Stimulated activated CD4-positive, alpha-beta T cell treated with anti-CD3 and anti-CD28 coated beads, Interleukin-1b, Interleukin-23, amount 100 ng/mL, for 1 hour (primary cell): Measurements from ENCODE around the gene DRD4.

Source experiments
- DNase-seq, 2 donors: peaks; one replicate each; pipeline ENCODE4 v3.0.0-alpha.2; 2020; ENCODE audit warnings: low read depth in 2 of 2

Gene DRD4

GRCh38 chr11:610146-610801, 26.8 kb upstream of the DRD4 start:
- DNase-seq: no peak

DNA sequence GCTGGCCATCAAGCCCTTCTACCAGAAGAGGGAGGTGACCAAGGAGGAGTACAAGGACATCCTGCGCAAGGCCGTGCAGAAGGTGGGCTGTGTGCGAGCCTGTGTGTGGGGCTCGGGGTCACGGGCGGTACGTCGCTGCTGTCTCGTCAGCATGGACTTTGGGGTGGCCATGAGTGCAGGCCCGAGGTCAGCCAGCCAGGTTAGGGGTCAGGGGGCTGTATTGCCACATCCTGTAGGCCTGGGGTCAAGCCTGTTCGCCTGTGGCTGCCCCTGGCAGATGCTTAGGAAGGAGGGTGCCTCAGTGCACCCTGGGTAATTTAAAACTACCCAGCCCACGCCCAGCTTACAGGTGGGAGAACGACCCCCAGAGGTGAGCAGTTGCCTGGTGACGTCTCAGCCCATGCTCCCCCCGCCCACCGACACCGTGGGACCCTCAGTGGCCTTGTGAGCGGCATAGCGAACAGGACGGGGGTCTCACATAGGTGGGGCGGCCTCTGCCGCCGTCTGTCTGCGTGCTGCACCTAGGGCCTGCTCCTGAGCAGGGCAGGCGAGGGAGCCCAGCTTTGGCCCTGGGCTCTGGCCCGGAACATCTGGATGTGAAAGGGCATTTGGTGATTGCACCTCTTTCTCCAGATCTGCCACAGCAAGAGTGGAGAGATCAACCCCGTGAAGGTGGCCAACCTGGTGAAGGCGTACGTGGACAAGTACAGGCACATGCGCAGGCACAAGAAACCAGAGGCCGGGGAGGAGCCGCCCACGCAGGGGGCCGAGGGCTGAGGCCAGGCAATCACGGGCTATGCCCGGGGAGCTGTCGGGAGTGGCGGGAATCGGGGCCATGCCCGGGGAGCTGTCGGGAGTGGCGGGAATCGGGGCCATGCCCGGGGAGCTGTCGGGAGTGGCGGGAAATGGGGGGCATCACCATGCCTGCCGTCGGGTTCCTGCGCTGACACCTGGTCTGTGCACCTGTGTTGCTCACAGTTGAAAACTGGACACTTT, 25.8 kb upstream of the DRD4 start:
- DNase-seq: no peak

DNA sequence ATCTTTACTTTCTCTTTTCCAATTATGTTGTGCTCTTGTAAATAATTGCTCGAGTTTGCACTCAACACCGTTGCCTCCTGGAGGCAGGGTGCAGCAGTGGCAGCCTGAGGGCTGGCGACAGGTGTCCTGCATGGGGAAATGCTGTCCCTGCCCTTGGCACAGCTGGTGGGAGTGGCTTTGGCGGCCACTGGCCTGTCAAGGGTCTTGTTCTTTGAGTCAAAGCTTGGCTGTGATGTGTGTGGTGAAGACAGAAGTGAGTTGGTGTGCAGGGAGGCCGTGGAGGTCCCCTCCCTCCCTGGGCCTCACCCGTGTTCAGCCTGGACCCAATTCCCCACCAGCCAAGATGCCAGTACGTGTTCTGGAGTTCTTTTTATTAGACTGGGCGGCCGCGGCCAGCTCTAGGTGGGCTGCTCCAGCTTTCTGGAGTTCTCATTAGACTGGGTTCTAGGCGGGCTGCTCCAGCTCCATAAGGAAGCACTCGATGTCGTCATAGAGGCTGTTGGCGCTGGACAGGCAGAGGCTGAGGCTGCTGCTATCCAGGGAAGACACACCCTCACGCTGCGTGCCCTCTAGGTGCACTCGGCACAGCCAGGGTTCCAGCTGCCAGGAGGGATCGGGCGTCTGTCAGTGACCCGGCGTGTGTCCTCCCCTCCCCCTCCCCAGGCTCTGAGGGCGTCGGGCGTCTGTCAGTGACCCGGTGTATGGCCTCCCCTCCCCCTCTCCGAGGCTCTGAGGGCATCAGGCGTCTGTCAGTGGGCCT, 24.7 kb upstream of the DRD4 start:
- no peak for DNase-seq

GRCh38 chr11:612961-613300, 24.1 kb upstream of the DRD4 start:
- DNase-seq: no peak

- DNase-seq: peak; percentile 61 to 70
Observed at GRCh38 chr11:613369-613968, 23.6 kb upstream of the DRD4 start.

DNA sequence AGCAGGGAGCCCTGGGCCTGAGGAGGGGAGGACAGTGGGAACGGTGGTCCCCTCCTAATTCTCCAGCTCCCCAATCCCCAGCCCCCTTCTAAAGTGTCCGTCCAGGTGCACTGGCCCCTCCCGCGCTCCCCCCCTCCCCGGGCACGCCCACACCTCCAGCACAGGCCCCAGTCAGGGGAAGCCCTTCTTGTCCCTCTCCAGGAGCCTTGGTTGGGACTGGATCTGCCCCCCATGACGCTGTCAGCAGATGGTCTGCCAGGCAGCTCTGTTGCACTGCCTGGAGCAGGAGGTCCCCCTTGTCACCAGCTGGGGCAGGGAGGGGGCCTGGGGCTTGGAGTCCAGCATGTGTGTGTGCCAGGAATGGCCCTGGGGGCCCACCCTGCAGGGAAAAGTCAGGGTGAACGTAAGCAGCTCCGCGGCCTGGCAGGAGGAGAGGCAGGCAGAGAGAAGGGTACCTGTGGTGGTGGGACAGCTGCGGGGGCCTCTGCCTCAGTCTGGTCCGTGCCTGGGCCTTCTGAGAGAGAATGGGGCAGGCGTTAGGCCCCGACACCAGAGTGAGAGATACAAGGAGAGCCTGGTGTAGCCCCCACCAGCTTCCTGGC, 22.9 kb upstream of the DRD4 start:
- no peak for DNase-seq

- no peak for DNase-seq
Observed at GRCh38 chr11:614623-615503, 22.2 kb upstream of the DRD4 start.

DNA sequence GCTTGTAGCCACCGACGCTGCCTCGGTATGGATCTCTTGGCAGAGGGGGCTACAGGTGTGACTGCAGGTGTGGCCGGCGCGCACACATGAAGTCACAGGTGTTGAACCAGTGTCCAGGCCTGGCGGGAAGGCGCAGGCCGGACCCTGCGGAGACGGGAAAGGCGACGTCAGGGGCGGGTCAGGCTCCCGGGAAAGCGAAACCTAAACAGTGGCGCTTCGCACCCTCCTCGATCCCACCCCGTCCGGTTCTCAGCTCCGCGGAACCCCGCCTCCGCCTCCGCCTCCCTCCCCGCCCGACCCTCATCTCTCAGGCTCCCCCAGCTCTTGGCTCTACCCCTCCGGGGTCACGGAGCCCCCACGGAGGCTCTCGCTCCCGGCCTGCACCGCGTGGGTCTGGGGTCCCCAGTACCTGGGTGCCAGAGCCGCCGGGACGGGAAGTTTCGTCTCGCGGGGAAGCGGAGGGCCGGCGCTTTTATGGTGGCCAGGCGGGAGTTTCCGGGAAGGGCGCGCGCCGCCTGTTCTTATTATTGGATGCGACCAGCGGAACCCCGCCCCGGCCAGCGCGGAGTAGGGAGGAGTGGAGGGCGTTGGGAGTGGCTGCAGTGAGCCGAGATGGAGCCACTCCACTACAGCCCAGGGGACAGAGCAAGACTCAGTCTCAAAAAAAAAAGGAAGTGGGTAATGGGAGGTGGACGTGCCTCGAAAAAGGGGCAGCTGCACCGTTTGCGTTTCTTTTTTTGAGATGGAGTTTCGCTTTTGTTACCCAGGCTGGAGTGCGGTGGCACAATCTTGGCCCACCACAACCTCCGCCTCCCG, 21.4 kb upstream of the DRD4 start, which contains the start of gene IRF7:
Gene IRF7 (minus strand): TSS at position 447 of the 816 bp plus-strand sequence. CDS start 586 bp downstream, outside the sequence.
- peak; percentile 59 to 62 for DNase-seq

DNA sequence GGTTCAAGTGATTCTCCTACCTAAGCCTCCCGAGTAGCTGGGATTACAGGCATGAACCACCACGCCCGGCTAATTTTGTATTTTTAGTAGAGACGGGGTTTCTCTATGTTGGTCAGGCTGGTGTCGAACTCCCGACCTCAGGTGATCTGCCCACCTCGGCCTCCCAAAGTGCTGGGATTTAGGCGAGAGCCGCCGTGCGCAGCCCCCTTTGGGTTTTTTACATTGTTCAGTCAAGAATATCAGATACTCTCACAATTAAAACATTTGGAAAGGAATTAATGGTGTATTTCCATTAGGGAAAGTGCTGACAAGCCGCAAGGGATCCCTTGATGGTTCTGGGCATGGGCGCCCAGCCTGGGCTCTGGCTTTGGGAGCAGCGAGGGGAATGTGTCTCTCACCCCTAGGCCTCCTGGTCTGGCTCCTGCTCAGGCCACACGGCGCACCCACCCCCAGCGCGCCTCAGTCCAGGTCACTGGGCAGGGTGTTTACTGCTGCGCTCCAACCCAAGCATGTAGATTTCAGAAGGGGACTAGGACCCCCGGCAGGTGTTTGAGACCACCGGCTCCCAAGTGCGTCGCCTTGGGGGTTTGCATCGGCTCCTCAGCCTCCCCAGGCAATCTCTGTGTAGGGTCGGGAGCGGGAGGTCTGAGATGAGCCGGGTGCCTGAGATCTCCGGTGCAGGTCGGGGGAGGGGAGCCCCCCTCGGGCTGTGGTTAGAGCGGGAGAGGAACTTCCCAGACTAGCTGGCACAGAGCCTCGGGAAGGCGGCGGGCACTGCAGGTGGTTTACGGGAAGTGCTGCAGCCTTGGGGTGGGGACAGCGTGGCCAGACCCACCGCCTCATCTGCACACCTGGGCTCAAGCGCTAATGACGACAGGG, 20.5 kb upstream of the DRD4 start:
- DNase-seq: no peak

DNA sequence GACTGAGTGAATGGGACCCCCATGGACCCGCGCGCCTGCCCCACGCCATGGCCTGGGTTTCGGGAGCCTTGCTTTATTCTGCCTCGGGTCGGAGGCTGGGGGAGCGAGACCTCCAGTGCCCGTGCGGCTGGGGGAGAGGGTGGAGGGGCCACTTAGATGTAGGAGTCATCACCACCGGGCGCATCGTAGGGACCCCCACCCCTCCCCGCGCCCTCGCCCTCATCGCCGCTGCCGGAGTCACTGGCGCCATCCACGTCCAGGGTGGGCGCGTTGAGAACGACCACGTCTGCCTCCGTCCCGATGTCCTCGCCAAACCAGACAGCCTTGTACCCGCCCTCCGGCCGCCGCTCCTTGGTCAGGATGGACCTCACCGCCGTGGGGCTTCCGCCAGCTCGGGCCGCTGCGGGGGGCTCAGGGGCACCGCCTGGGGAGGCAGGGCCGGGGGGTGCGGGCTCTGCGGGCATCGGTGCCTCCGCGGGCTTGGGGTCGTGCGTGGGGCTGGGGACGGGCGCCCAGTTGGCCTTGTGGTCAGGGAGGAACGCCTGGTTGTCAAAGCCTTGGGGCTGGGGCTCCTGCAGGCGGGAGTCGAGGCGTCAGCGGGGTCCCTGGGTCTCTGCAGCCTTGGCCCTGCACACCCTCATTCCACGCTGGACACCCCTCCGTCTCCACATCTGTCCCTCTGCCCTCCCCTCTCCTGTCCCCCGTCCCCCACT, 19.7 kb upstream of the DRD4 start:
- no peak for DNase-seq

- DNase-seq: no peak
Observed at GRCh38 chr11:617912-618682, 19.0 kb upstream of the DRD4 start.

DNA sequence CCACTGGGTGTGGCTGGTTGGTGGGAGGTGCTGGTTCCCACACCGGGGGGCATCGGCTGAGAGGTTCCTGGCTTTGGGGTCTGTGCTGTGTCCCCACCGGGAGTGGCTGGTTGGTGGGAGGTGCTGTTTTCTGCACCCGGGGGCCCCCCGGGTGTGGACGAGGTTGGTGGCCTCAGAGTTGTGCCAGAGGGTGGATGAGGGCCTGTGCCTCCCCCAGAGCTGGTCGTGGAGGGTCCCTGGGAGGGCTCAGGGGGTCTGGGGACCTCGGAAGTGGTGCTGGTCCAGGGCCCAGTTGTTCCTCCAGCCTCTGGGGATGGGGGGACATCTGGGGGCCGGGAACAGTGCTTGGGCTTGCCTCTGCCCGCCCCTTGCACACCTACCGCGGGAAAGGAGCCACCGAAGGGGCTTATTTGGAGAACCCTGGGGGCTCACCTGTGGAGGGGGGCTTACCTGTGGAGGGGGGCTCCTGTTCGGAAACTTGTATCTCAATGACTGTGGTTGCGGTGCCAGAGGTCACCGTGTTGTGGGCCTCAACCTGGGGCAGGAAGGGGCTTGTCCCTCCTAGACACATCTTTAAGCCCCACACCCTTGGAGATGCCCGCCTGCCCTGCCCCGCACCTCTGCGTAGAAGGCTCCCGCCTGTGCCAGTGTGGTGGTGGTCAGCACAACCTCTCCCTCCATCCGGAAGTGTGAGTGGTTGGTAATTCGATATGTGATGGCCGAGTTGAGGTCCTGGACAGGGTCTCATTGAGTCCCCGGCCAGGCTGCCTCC, 18.0 kb upstream of the DRD4 start:
- no peak for DNase-seq

GRCh38 chr11:619628-620050, 17.4 kb upstream of the DRD4 start:
- no peak for DNase-seq

- no peak for DNase-seq
Observed at GRCh38 chr11:620201-620600, 16.9 kb upstream of the DRD4 start.

DNA sequence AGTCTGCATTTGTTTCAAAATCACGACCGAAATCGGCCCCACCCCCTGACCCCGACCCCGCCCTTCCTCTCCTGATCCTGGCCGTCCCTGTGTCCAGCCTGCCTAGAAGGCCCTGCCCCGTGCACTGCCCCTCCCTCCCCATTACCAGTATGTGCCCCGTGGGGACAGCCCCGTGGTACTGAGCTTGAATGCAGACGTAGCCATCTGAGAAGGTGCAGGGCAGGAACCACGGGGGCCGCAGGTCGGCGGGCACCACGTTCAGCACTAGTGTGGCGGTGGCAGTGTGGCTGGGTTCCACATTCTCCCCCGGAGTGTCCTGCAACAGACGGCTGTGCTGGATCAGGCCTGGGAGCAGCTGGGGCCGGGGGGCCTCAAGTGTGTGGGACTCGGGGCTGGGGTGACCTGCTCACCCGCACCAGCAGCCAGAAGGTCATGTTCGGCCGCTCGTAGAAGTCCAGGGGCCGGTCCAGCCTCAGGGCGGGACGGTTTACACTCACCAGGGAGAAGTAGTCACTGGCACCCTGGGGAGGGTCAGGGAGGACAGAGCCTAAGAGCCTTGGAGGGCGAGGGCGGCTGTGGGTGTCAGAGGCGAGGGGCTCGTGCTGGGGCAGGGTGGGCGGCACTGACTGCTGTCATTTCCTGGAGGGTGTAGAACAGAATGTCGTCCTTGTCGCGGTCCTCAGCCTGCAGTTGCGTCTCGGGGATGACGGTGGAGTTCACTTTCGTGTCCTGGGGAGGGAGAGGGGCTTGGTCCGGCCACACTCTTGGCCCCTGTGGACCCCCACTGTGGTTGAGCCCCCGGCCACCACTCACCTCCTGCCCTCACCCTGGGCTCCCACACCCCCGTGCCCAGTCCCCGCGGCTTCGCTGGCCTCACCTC, 15.9 kb upstream of the DRD4 start:
- no peak for DNase-seq
